CD14-positive monocyte (primary cell): Measurements from ENCODE around the gene CCDC181. TPM values are rescaled to one million over a fixed set of nuclear protein-coding genes. Genes with fewer than 3 reads are reported as not detected.

Experiments
- DNase-seq, 3 donors: peaks; one replicate each; pipeline ENCODE4 v3.0.0-alpha.2; 2011 to 2022
- H2AFZ ChIP-seq: 2 replicates; pipeline ENCODE4 v1.6.0; 2012; ENCODE audit warnings: mild to moderate bottlenecking, low read depth, low read length, inconsistent platforms; ENCODE audit not compliant: insufficient read depth, poor library complexity, severe bottlenecking
- H3K27ac ChIP-seq, 2 donors: 1 replicate in 1 of 2; 2 replicates in 1 of 2; pipeline ENCODE4 v1.5.1; 2012 to 2013; ENCODE audit warnings: low read length in 2 of 2, control low read depth in 1 of 2, inconsistent platforms in 1 of 2, low read depth in 1 of 2, mild to moderate bottlenecking in 1 of 2
- H3K27me3 ChIP-seq, 2 donors: one replicate each; pipeline versions ENCODE4 v1.6.0 to v1.6.1; 2011 to 2013; ENCODE audit warnings: low read length in 2 of 2; ENCODE audit not compliant: control insufficient read depth in 2 of 2, insufficient read depth in 2 of 2
- H3K36me3 ChIP-seq, 2 donors: replicated peaks in 1 of 2; 1 replicate in 1 of 2; 2 replicates in 1 of 2; pipeline versions ENCODE4 v1.5.1 to v1.6.1; 2012 to 2013; ENCODE audit warnings: low read length in 2 of 2, control low read depth in 1 of 2, inconsistent platforms in 1 of 2, mild to moderate bottlenecking in 1 of 2; ENCODE audit not compliant: insufficient read depth in 2 of 2, control insufficient read depth in 1 of 2
- H3K4me1 ChIP-seq, 2 donors: 1 replicate in 1 of 2; 2 replicates in 1 of 2; pipeline versions ENCODE4 v1.5.1 to v1.6.1; 2012 to 2013; ENCODE audit warnings: low read length in 2 of 2, control low read depth in 1 of 2, inconsistent platforms in 1 of 2, mild to moderate bottlenecking in 1 of 2, moderate library complexity in 1 of 2; ENCODE audit not compliant: insufficient read depth in 2 of 2, control insufficient read depth in 1 of 2
- H3K4me2 ChIP-seq: replicated peaks from 2 replicates; pipeline ENCODE3; 2012; ENCODE audit warnings: low read length, moderate library complexity, mild to moderate bottlenecking; ENCODE audit not compliant: poor library complexity, severe bottlenecking; ENCODE audit errors: extremely low read depth
- H3K4me3 ChIP-seq, 3 experiments: fragments of 200-600 bp in 1 of 3; sonication (generic) in 1 of 3; replicated peaks in 1 of 3; 1 replicate in 2 of 3; 2 replicates in 1 of 3; pipeline ENCODE4 v1.5.1; 2011 to 2013; ENCODE audit warnings: low read length in 3 of 3, mild to moderate bottlenecking in 3 of 3, control low read depth in 2 of 3, low read depth in 2 of 3, inconsistent platforms in 1 of 3, moderate library complexity in 1 of 3
- H3K79me2 ChIP-seq: 2 replicates; pipeline ENCODE4 v1.6.0; 2012; ENCODE audit warnings: mild to moderate bottlenecking, control low read depth, inconsistent platforms, low read length, moderate library complexity; ENCODE audit not compliant: insufficient read depth
- H3K9ac ChIP-seq: 2 replicates; pipeline ENCODE4 v1.6.0; 2017; ENCODE audit warnings: low read length, mild to moderate bottlenecking; ENCODE audit not compliant: insufficient read depth, poor library complexity, severe bottlenecking
- H3K9me3 ChIP-seq, 2 donors: replicated peaks in 1 of 2; 1 replicate in 1 of 2; 2 replicates in 1 of 2; pipeline versions ENCODE4 v1.5.1 to v1.6.1; 2012 to 2013; ENCODE audit warnings: low read length in 2 of 2, control low read depth in 1 of 2; ENCODE audit not compliant: control insufficient read depth in 1 of 2, insufficient read depth in 1 of 2
- H4K20me1 ChIP-seq: 2 replicates; pipeline ENCODE4 v1.6.0; 2012; ENCODE audit warnings: mild to moderate bottlenecking, low read length, control low read depth, moderate library complexity; ENCODE audit not compliant: insufficient read depth
- H3K27ac Mint-ChIP-seq, 7 donors: one replicate each; pipeline ENCODE4 v1.8.0; 2020; ENCODE audit warnings: mild to moderate bottlenecking in 7 of 7, mixed read lengths in 7 of 7, moderate library complexity in 6 of 7, inconsistent platforms in 2 of 7
- H3K27me3 Mint-ChIP-seq, 3 donors: one replicate each; pipeline ENCODE4 v1.8.0; 2021 to 2022; ENCODE audit warnings: low read depth in 3 of 3, mild to moderate bottlenecking in 3 of 3, mixed read lengths in 3 of 3, moderate library complexity in 3 of 3, inconsistent platforms in 1 of 3
- H3K36me3 Mint-ChIP-seq, 2 donors: one replicate each; pipeline ENCODE4 v1.8.0; 2020; ENCODE audit warnings: mixed read lengths in 2 of 2, inconsistent platforms in 1 of 2, mild to moderate bottlenecking in 1 of 2
- H3K4me1 Mint-ChIP-seq: one replicate; pipeline ENCODE4 v1.8.0; 2020; ENCODE audit warnings: mild to moderate bottlenecking, mixed read lengths
- H3K4me3 Mint-ChIP-seq, 2 donors: one replicate each; pipeline ENCODE4 v1.8.0; 2020; ENCODE audit warnings: mild to moderate bottlenecking in 2 of 2, mixed read lengths in 2 of 2, moderate library complexity in 1 of 2
- H3K9me3 Mint-ChIP-seq, 7 donors: one replicate each; pipeline ENCODE4 v1.8.0; 2020 to 2022; ENCODE audit warnings: mixed read lengths in 7 of 7, mild to moderate bottlenecking in 6 of 7, moderate library complexity in 6 of 7, inconsistent platforms in 2 of 7
- WGBS: methylation state at CpG from one replicate; pipeline ENCODE4 v1.1.5; 2013; ENCODE audit warnings: missing lambda C conversion rate; ENCODE audit not compliant: insufficient coverage; 5-methylcytosine and 5-hydroxymethylcytosine counted together
- intact Hi-C, 2 donors: fragments of 100-400 bp; cut with micrococcal nuclease; formaldehyde crosslinking; loops; one replicate each; pipeline versions ENCODE4 v1.15.0 to v1.15.1; 2023
- polyA plus RNA-seq, 3 donors: library from polyadenylated mRNA; depleted of rRNA in 1 of 3; unstranded in 2 of 3; stranded (reverse) in 1 of 3; fragments of 300-500 nt in 2 of 3; fragments of >200 nt in 1 of 3; fragmentation: Illumina TruSeq in 2 of 3; gene quantifications; 1 replicate in 2 of 3; 2 replicates in 1 of 3; pipeline ENCODE4 v1.2.3, GENCODE V29; 2012 to 2021
- TF ChIP-seq, protein P1 (sequence below): fragments of 200-600 bp; IDR thresholded peaks from one replicate; pipeline ENCODE4 v1.8.0; 2022; ENCODE audit warnings: antibody characterized with exemption, mild to moderate bottlenecking

CCDC181 gene
- polyA plus RNA-seq, 3 donors, result not detected

DNA sequence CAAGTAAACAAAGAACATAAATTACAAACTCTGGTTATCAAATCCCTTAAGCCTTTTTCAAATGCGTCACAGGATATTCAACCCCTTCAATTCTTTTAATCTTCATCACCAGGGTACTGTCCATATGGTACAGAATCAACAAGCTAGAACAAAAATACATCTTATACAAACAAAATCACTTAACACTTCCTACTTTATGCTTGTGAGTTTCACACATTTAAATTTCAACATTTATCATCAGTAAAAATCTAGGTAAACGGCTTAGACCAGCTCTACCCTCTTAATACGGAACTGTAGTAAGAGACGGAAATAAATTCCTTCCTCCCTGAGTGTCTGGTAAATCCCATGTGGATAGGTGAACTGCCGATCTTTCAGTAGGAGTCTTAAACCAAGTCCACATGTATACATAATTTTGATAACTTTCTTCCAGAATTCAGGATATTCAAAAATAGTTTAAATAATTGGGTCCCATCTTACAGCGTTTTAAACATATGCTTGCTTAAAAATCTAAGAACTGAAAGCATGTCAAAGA, 1.0 kb downstream of the CCDC181 start:
- Histone ChIP-seq H4K20me1 (no peaks in the 10 kb centered on the region), H3K9me3 (no peaks in the 10 kb centered on the region), H3K4me3 (no peak overlapping the region), H3K4me1 (peaks cover 5 to 7% of the 10 kb centered on the region in 2 donors), H2AFZ (no peak overlapping the region), H3K4me2 (no peak overlapping the region), H3K9ac (no peak overlapping the region), H3K27me3 (peaks cover 13 to 31% of the 10 kb centered on the region in 2 donors), H3K79me2 (no peaks in the 10 kb centered on the region), H3K27ac (no peak overlapping the region), H3K36me3 (no peaks in the 10 kb centered on the region)
- intact Hi-C loops, result no loop called here
- Mint-ChIP-seq H3K4me3 (peak overlapping the region in 1 of 2 donors; percentile 92), H3K36me3 (no peaks in the 10 kb centered on the region), H3K27me3 (peaks cover 17 to 38% (median 20%) of the 10 kb centered on the region in 3 donors), H3K9me3 (peaks cover 0 to 7% (median 4%) of the 10 kb centered on the region in 7 donors), H3K4me1 (peaks cover 13% of the 10 kb centered on the region), H3K27ac (no peak overlapping the region)
- 100% methylated on average over 1 of the region's 6 CpGs for WGBS
- DNase-seq, result no peak
- TF ChIP-seq, protein P1, sequence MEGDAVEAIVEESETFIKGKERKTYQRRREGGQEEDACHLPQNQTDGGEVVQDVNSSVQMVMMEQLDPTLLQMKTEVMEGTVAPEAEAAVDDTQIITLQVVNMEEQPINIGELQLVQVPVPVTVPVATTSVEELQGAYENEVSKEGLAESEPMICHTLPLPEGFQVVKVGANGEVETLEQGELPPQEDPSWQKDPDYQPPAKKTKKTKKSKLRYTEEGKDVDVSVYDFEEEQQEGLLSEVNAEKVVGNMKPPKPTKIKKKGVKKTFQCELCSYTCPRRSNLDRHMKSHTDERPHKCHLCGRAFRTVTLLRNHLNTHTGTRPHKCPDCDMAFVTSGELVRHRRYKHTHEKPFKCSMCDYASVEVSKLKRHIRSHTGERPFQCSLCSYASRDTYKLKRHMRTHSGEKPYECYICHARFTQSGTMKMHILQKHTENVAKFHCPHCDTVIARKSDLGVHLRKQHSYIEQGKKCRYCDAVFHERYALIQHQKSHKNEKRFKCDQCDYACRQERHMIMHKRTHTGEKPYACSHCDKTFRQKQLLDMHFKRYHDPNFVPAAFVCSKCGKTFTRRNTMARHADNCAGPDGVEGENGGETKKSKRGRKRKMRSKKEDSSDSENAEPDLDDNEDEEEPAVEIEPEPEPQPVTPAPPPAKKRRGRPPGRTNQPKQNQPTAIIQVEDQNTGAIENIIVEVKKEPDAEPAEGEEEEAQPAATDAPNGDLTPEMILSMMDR, result no peak

DNA sequence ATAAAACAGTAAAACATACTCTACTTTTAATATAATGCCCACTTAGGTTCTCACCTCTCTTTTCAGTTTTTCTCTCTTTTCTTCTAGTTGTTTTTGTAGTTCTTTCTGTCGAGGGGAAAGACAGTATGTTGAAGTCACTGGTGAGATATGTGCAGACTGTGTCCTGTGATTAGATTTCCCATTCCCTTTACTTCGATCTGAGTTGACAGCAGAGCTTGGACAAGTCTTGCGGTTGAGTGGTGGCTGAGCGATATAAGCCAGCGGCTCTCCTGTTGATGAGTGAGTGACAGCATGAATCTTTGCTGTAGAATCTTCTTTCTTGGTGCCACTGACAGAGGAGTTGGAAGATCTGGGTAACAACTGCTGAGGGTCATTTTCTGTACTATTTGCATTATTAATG, 6.0 kb downstream of the CCDC181 start:
- Histone ChIP-seq H3K9ac (no peak overlapping the region), H3K27ac (no peak overlapping the region), H3K4me3 (no peak overlapping the region), H3K79me2 (no peaks in the 10 kb centered on the region), H4K20me1 (no peaks in the 10 kb centered on the region), H3K9me3 (no peaks in the 10 kb centered on the region), H3K36me3 (no peaks in the 10 kb centered on the region), H2AFZ (no peak overlapping the region), H3K4me2 (no peak overlapping the region), H3K27me3 (peaks cover 3 to 10% of the 10 kb centered on the region in 2 donors), H3K4me1 (no peaks in the 10 kb centered on the region)
- no peak overlapping the region for H3K27ac Mint-ChIP-seq
- 100% methylated on average over 3 of the region's 5 CpGs for WGBS
- peaks cover 3 to 7% (median 4%) of the 10 kb centered on the region in 3 donors for H3K27me3 Mint-ChIP-seq
- H3K36me3 Mint-ChIP-seq, result no peaks in the 10 kb centered on the region
- TF ChIP-seq, protein P1, result no peak
- no peak for DNase-seq
- no peaks in the 10 kb centered on the region for H3K9me3 Mint-ChIP-seq
- H3K4me1 Mint-ChIP-seq, result no peaks in the 10 kb centered on the region
- H3K4me3 Mint-ChIP-seq, result no peak overlapping the region
- intact Hi-C loops, result no loop called here
